CD14-positive monocyte (primary cell): ENCODE measurements around the gene TP73. TPM values are rescaled to one million over a fixed set of nuclear protein-coding genes. Genes with fewer than 3 reads are reported as not detected.

Experiments used
- DNase-seq, 3 donors: peaks; one replicate each; pipeline ENCODE4 v3.0.0-alpha.2; 2011 to 2022
- H2AFZ ChIP-seq: 2 replicates; pipeline ENCODE4 v1.6.0; 2012; ENCODE audit warnings: mild to moderate bottlenecking, low read depth, low read length, inconsistent platforms; ENCODE audit not compliant: insufficient read depth, poor library complexity, severe bottlenecking
- H3K27ac ChIP-seq, 2 donors: 1 replicate in 1 of 2; 2 replicates in 1 of 2; pipeline ENCODE4 v1.5.1; 2012 to 2013; ENCODE audit warnings: low read length in 2 of 2, control low read depth in 1 of 2, inconsistent platforms in 1 of 2, low read depth in 1 of 2, mild to moderate bottlenecking in 1 of 2
- H3K27me3 ChIP-seq, 2 donors: one replicate each; pipeline versions ENCODE4 v1.6.0 to v1.6.1; 2011 to 2013; ENCODE audit warnings: low read length in 2 of 2; ENCODE audit not compliant: control insufficient read depth in 2 of 2, insufficient read depth in 2 of 2
- H3K36me3 ChIP-seq, 2 donors: replicated peaks in 1 of 2; 1 replicate in 1 of 2; 2 replicates in 1 of 2; pipeline versions ENCODE4 v1.5.1 to v1.6.1; 2012 to 2013; ENCODE audit warnings: low read length in 2 of 2, control low read depth in 1 of 2, inconsistent platforms in 1 of 2, mild to moderate bottlenecking in 1 of 2; ENCODE audit not compliant: insufficient read depth in 2 of 2, control insufficient read depth in 1 of 2
- H3K4me1 ChIP-seq, 2 donors: 1 replicate in 1 of 2; 2 replicates in 1 of 2; pipeline versions ENCODE4 v1.5.1 to v1.6.1; 2012 to 2013; ENCODE audit warnings: low read length in 2 of 2, control low read depth in 1 of 2, inconsistent platforms in 1 of 2, mild to moderate bottlenecking in 1 of 2, moderate library complexity in 1 of 2; ENCODE audit not compliant: insufficient read depth in 2 of 2, control insufficient read depth in 1 of 2
- H3K4me2 ChIP-seq: replicated peaks from 2 replicates; pipeline ENCODE3; 2012; ENCODE audit warnings: low read length, moderate library complexity, mild to moderate bottlenecking; ENCODE audit not compliant: poor library complexity, severe bottlenecking; ENCODE audit errors: extremely low read depth
- H3K4me3 ChIP-seq, 3 experiments: fragments of 200-600 bp in 1 of 3; sonication (generic) in 1 of 3; replicated peaks in 1 of 3; 1 replicate in 2 of 3; 2 replicates in 1 of 3; pipeline ENCODE4 v1.5.1; 2011 to 2013; ENCODE audit warnings: low read length in 3 of 3, mild to moderate bottlenecking in 3 of 3, control low read depth in 2 of 3, low read depth in 2 of 3, inconsistent platforms in 1 of 3, moderate library complexity in 1 of 3
- H3K79me2 ChIP-seq: 2 replicates; pipeline ENCODE4 v1.6.0; 2012; ENCODE audit warnings: mild to moderate bottlenecking, control low read depth, inconsistent platforms, low read length, moderate library complexity; ENCODE audit not compliant: insufficient read depth
- H3K9ac ChIP-seq: 2 replicates; pipeline ENCODE4 v1.6.0; 2017; ENCODE audit warnings: low read length, mild to moderate bottlenecking; ENCODE audit not compliant: insufficient read depth, poor library complexity, severe bottlenecking
- H3K9me3 ChIP-seq, 2 donors: replicated peaks in 1 of 2; 1 replicate in 1 of 2; 2 replicates in 1 of 2; pipeline versions ENCODE4 v1.5.1 to v1.6.1; 2012 to 2013; ENCODE audit warnings: low read length in 2 of 2, control low read depth in 1 of 2; ENCODE audit not compliant: control insufficient read depth in 1 of 2, insufficient read depth in 1 of 2
- H4K20me1 ChIP-seq: 2 replicates; pipeline ENCODE4 v1.6.0; 2012; ENCODE audit warnings: mild to moderate bottlenecking, low read length, control low read depth, moderate library complexity; ENCODE audit not compliant: insufficient read depth
- H3K27ac Mint-ChIP-seq, 7 donors: one replicate each; pipeline ENCODE4 v1.8.0; 2020; ENCODE audit warnings: mild to moderate bottlenecking in 7 of 7, mixed read lengths in 7 of 7, moderate library complexity in 6 of 7, inconsistent platforms in 2 of 7
- H3K27me3 Mint-ChIP-seq, 3 donors: one replicate each; pipeline ENCODE4 v1.8.0; 2021 to 2022; ENCODE audit warnings: low read depth in 3 of 3, mild to moderate bottlenecking in 3 of 3, mixed read lengths in 3 of 3, moderate library complexity in 3 of 3, inconsistent platforms in 1 of 3
- H3K36me3 Mint-ChIP-seq, 2 donors: one replicate each; pipeline ENCODE4 v1.8.0; 2020; ENCODE audit warnings: mixed read lengths in 2 of 2, inconsistent platforms in 1 of 2, mild to moderate bottlenecking in 1 of 2
- H3K4me1 Mint-ChIP-seq: one replicate; pipeline ENCODE4 v1.8.0; 2020; ENCODE audit warnings: mild to moderate bottlenecking, mixed read lengths
- H3K4me3 Mint-ChIP-seq, 2 donors: one replicate each; pipeline ENCODE4 v1.8.0; 2020; ENCODE audit warnings: mild to moderate bottlenecking in 2 of 2, mixed read lengths in 2 of 2, moderate library complexity in 1 of 2
- H3K9me3 Mint-ChIP-seq, 7 donors: one replicate each; pipeline ENCODE4 v1.8.0; 2020 to 2022; ENCODE audit warnings: mixed read lengths in 7 of 7, mild to moderate bottlenecking in 6 of 7, moderate library complexity in 6 of 7, inconsistent platforms in 2 of 7
- WGBS: methylation state at CpG from one replicate; pipeline ENCODE4 v1.1.5; 2013; ENCODE audit warnings: missing lambda C conversion rate; ENCODE audit not compliant: insufficient coverage; 5-methylcytosine and 5-hydroxymethylcytosine counted together
- intact Hi-C, 2 donors: fragments of 100-400 bp; cut with micrococcal nuclease; formaldehyde crosslinking; loops; one replicate each; pipeline versions ENCODE4 v1.15.0 to v1.15.1; 2023
- polyA plus RNA-seq, 3 donors: library from polyadenylated mRNA; depleted of rRNA in 1 of 3; unstranded in 2 of 3; stranded (reverse) in 1 of 3; fragments of 300-500 nt in 2 of 3; fragments of >200 nt in 1 of 3; fragmentation: Illumina TruSeq in 2 of 3; gene quantifications; 1 replicate in 2 of 3; 2 replicates in 1 of 3; pipeline ENCODE4 v1.2.3, GENCODE V29; 2012 to 2021
- TF ChIP-seq, protein P1 (sequence below): fragments of 200-600 bp; IDR thresholded peaks from one replicate; pipeline ENCODE4 v1.8.0; 2022; ENCODE audit warnings: antibody characterized with exemption, mild to moderate bottlenecking

The TP73 gene
- polyA plus RNA-seq, 3 donors, result 0.21 to 0.42 TPM; not detected in 1

DNA sequence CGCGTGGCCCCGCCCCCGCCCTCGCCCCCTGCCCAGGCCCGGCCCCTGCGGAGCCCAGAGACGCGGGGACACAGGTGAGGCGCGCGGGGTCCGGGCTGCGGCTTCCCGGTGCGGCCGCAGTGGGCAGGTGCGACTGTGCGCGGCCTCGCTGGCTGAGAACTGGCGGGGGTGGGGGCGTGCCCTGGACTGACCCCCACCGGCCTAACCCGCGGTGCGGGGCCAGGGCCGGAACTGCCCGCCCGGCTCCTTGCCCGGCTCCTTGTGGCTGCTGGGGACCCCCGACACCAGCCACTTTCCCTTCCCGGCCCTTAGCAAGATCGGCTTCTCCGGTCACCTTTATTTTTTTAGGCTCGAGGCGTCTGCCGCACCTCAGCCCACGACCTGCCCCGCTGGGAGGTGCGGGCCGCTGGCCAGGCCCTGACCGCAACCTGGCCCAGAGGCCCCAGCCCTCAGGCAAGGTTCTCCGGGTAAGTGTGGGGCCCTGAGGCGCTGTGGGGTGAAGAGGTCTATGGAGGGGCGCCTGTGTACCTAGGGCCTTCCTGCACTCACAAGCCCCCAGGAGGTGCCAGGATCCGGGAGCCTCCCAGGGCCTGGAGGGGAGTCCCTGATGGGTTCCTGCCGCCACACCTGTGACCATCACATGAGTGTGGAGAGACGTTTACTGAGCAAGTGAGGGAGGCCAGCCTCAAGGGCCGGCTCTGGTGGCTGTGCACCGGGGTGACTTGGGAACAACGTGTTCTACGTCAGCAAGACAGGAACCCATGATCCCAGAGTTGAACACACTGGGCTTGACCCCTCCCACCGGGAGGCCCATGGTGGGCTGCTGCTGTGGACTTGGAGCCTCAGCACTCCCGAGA, 120.6 kb downstream of the TP73 start, which contains the start of gene SMIM1:
Gene SMIM1, plus strand, starts transcription at position 35 of the 857 bp plus-strand sequence. CDS start 2,625 bp downstream, outside the sequence.
- H3K4me1 Mint-ChIP-seq, result peaks cover 20% of the 10 kb centered on the region
- H4K20me1 ChIP-seq, result no peaks in the 10 kb centered on the region
- 9% methylated on average over 52 of the region's 55 CpGs for WGBS
- H2AFZ ChIP-seq, result peak within 1 kb of the TSS; percentile 83
- H3K27ac Mint-ChIP-seq, result peak within 1 kb of the TSS in 2 of 7 donors; percentile 7 to 12
- no peak within 1 kb of the TSS for H3K27ac ChIP-seq
- peak within 1 kb of the TSS; percentile 92 for H3K4me2 ChIP-seq
- no peaks in the 10 kb centered on the region for H3K36me3 Mint-ChIP-seq
- intact Hi-C loops, result loop anchor here (5.0 to 10.0 kb wide), 3 partner anchors 129 to 148 kb away; partner anchors contain the start of genes C1orf174 (in 2 of the 2) and TPRG1L (in 1 of the 2)
- TF ChIP-seq, protein P1, sequence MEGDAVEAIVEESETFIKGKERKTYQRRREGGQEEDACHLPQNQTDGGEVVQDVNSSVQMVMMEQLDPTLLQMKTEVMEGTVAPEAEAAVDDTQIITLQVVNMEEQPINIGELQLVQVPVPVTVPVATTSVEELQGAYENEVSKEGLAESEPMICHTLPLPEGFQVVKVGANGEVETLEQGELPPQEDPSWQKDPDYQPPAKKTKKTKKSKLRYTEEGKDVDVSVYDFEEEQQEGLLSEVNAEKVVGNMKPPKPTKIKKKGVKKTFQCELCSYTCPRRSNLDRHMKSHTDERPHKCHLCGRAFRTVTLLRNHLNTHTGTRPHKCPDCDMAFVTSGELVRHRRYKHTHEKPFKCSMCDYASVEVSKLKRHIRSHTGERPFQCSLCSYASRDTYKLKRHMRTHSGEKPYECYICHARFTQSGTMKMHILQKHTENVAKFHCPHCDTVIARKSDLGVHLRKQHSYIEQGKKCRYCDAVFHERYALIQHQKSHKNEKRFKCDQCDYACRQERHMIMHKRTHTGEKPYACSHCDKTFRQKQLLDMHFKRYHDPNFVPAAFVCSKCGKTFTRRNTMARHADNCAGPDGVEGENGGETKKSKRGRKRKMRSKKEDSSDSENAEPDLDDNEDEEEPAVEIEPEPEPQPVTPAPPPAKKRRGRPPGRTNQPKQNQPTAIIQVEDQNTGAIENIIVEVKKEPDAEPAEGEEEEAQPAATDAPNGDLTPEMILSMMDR, result no peak
- H3K9me3 ChIP-seq, result no peaks in the 10 kb centered on the region
- peaks cover 0 to 3% (median 0%) of the 10 kb centered on the region in 7 donors for H3K9me3 Mint-ChIP-seq
- peak within 1 kb of the TSS; percentile 44 to 78 (median 48) for H3K4me3 ChIP-seq
- H3K27me3 ChIP-seq, result peaks cover 0 to 27% of the 10 kb centered on the region in 2 donors
- H3K27me3 Mint-ChIP-seq, result peaks cover 17 to 40% (median 19%) of the 10 kb centered on the region in 3 donors
- no peaks in the 10 kb centered on the region for H3K36me3 ChIP-seq
- H3K9ac ChIP-seq, result peak within 1 kb of the TSS; percentile 54
- H3K4me3 Mint-ChIP-seq, result peak within 1 kb of the TSS; percentile 70 to 79
- no peak for DNase-seq
- H3K4me1 ChIP-seq, result peaks cover 19 to 32% of the 10 kb centered on the region in 2 donors
- no peaks in the 10 kb centered on the region for H3K79me2 ChIP-seq

DNA sequence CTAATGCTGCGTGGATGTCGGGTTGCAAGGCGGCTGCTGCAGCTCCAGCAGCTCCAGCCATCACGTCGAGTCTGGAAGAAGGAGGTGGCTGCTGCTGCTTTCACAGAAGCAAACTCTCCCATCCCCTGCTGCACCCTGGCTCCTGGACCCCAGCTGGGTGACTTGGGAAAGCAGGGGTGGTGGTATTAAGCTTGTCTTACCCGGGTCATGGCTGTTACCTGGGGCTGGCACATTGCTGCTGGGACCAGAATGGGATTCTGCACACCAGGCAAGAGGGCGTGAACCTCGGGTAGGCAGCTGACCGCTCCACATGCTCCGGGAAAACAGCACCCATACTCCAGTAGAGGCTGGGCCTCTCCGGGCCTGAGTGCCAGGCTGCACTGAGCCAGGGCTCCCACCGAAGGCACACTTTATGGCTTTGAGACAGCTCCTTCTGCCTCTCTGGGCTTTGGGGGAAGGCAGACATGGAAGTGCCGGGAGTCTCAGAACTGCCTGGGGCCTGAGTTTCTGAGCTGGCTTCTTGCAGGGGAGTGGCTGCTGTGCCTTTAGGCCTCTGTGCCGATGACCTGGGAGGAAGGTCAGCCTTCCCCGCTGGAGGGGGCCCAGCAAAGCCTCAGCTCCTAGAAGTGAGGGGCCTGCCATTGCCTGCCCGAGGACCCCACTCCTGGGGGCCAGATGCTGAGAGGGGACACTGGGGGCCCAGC, 121.4 kb downstream of the TP73 start:
- Histone ChIP-seq H3K79me2 (no peaks in the 10 kb centered on the region), H3K4me3 (no peak overlapping the region), H3K9ac (no peak overlapping the region), H3K27ac (no peak overlapping the region), H2AFZ (no peak overlapping the region), H3K27me3 (peaks cover 0 to 27% of the 10 kb centered on the region in 2 donors), H3K9me3 (no peaks in the 10 kb centered on the region), H3K36me3 (peaks cover 2 to 4% of the 10 kb centered on the region in 2 donors), H4K20me1 (peaks cover under 1% of the 10 kb centered on the region), H3K4me2 (peak overlapping the region; percentile 92), H3K4me1 (peaks cover 19 to 32% of the 10 kb centered on the region in 2 donors)
- WGBS, result 92% methylated on average over 11 of the region's 16 CpGs
- peaks cover 13 to 40% (median 19%) of the 10 kb centered on the region in 3 donors for H3K27me3 Mint-ChIP-seq
- H3K9me3 Mint-ChIP-seq, result peaks cover 0 to 3% (median 0%) of the 10 kb centered on the region in 7 donors
- intact Hi-C loops, result loop anchor here (5.0 to 10.0 kb wide), 3 partner anchors 129 to 149 kb away; partner anchors contain the start of genes C1orf174 (in 2 of the 2) and TPRG1L (in 1 of the 2)
- peak overlapping the region in 1 of 7 donors; percentile 7 for H3K27ac Mint-ChIP-seq
- peaks cover 0 to 5% of the 10 kb centered on the region in 2 donors for H3K36me3 Mint-ChIP-seq
- TF ChIP-seq, protein P1, result no peak
- DNase-seq, result no peak
- H3K4me3 Mint-ChIP-seq, result peak overlapping the region in 1 of 2 donors; percentile 79
- peaks cover 20% of the 10 kb centered on the region for H3K4me1 Mint-ChIP-seq
